Tibial nerve (tissue), 4 donors: ENCODE data around the gene GPI. TPM values are rescaled to one million over a fixed set of nuclear protein-coding genes. Genes with fewer than 3 reads are reported as not detected.

Source experiments
- DNase-seq, 2 donors: peaks; one replicate each; pipeline ENCODE4 v3.0.0-alpha.2; 2019; ENCODE audit warnings: low spot score in 2 of 2
- H3K27ac ChIP-seq, 4 donors: fragments of 200-600 bp; sonication (generic) in 3 of 4; one replicate each; pipeline ENCODE4 v1.5.1; 2017 to 2019; ENCODE audit warnings: mild to moderate bottlenecking in 1 of 4
- H3K27me3 ChIP-seq, 2 donors: fragments of 200-600 bp; sonication (generic) in 1 of 2; one replicate each; pipeline versions ENCODE4 v1.5.1 to v1.6.0; 2017 to 2019
- H3K36me3 ChIP-seq, 3 donors: fragments of 200-600 bp; sonication (generic); one replicate each; pipeline ENCODE4 v1.5.1; 2018 to 2019
- H3K4me1 ChIP-seq, 4 donors: fragments of 200-600 bp; sonication (generic) in 3 of 4; one replicate each; pipeline ENCODE4 v1.5.1; 2017 to 2019
- H3K4me3 ChIP-seq, 4 donors: fragments of 200-600 bp; sonication (generic) in 3 of 4; one replicate each; pipeline ENCODE4 v1.5.1; 2017 to 2019; ENCODE audit warnings: mild to moderate bottlenecking in 1 of 4, moderate library complexity in 1 of 4
- H3K9me3 ChIP-seq, 4 donors: fragments of 200-600 bp; sonication (generic) in 3 of 4; one replicate each; pipeline ENCODE4 v1.5.1; 2017 to 2019
- EP300 ChIP-seq, 2 donors: sonication (generic); formaldehyde crosslinking; IDR thresholded peaks; one replicate each; pipeline ENCODE4 v1.6.1; 2017; ENCODE audit warnings: antibody characterized with exemption in 2 of 2, mild to moderate bottlenecking in 1 of 2
- POLR2A ChIP-seq, 2 donors: fragments of 450-650 bp; IDR thresholded peaks; one replicate each; pipeline ENCODE4 v1.6.1; 2017; ENCODE audit warnings: antibody characterized with exemption in 2 of 2, mild to moderate bottlenecking in 2 of 2, moderate library complexity in 2 of 2
- WGBS, 2 donors: methylation state at CpG; one replicate each; pipeline ENCODE4 v1.1.5; 2018; 5-methylcytosine and 5-hydroxymethylcytosine counted together
- total RNA-seq, 4 donors: library from RNA; depleted of rRNA; stranded (reverse); fragments of >200 nt; gene quantifications; one replicate each; pipeline ENCODE4 v1.1.0, GENCODE V29; 2016
- TF ChIP-seq, protein P1 (sequence below), 5 experiments: fragments of 200-600 bp in 3 of 5; fragments of 450-650 bp in 2 of 5; sonication (generic) in 3 of 5; IDR thresholded peaks; one replicate each; pipeline ENCODE4 v1.5.1; 2016 to 2019; ENCODE audit warnings: antibody characterized with exemption in 5 of 5, mild to moderate bottlenecking in 3 of 5, moderate library complexity in 2 of 5

Gene GPI
- total RNA-seq, 4 donors from 2014 or later = 156 to 233 (median 177) TPM

DNA sequence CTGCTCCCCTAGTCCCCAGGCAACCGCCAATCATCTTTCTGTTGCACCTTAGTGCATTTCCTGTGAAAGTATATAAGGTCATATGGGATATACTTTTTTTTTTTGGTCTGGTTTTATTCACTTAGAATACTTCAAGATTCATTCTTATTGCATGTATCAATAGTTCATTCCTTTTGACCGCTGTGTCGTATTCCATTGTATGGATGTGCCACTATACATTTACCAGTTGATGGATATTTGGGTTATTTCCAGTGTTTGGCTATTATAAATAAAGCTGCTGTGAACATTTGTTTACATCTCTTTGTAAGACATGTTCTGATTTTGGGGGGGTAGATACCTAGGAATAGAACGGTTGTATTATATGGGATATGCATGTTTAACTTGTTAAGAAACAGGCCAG is 53.3 kb downstream of the GPI start:
- no peak for TF ChIP-seq EP300 (IDR thresholded peaks at IDR 0.05)
- no peak for TF ChIP-seq POLR2A (IDR thresholded peaks at IDR 0.05)
- TF ChIP-seq, protein P1, sequence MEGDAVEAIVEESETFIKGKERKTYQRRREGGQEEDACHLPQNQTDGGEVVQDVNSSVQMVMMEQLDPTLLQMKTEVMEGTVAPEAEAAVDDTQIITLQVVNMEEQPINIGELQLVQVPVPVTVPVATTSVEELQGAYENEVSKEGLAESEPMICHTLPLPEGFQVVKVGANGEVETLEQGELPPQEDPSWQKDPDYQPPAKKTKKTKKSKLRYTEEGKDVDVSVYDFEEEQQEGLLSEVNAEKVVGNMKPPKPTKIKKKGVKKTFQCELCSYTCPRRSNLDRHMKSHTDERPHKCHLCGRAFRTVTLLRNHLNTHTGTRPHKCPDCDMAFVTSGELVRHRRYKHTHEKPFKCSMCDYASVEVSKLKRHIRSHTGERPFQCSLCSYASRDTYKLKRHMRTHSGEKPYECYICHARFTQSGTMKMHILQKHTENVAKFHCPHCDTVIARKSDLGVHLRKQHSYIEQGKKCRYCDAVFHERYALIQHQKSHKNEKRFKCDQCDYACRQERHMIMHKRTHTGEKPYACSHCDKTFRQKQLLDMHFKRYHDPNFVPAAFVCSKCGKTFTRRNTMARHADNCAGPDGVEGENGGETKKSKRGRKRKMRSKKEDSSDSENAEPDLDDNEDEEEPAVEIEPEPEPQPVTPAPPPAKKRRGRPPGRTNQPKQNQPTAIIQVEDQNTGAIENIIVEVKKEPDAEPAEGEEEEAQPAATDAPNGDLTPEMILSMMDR (IDR thresholded peaks at IDR 0.05) = no peak
- no peak for DNase-seq
- Histone ChIP-seq H3K4me1 (no peaks in the 10 kb centered on the region), H3K27ac (no peak overlapping the region), H3K9me3 (no peaks in the 10 kb centered on the region), H3K36me3 (peaks cover 0 to 72% (median 0%) of the 10 kb centered on the region in 3 donors), H3K27me3 (no peaks in the 10 kb centered on the region), H3K4me3 (no peak overlapping the region)
- WGBS, 2 donors = 97 to 98% methylated on average over 4 of the region's 4 CpGs

DNA sequence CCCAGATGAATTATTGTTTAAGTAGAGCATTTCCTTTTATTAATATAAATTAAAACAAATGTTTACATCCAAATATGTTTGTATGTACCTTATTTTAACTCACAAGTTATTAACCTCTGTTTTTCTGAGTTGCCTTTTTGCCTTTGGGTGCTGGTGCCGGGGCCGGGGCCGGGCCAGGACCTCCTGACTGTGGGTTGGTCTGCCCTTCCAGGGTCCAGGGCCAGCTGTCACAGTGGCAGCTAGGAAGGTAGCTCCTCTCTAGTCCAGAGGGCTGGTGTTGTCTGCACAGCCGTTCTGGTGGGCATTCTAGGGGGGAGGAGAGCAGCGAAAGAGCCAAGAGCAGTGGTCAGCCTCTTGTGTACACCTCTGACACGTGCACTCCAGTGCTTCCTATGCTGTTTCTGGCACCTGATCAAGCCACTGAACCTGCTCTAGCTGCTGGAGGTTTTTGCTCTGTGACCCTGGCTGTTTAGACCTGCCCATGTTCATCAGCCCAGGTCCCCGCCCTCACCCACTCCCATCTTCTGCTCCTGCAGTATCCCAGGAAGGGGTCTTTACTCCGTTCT is 61.2 kb downstream of the GPI start:
- WGBS, 2 donors = 89 to 90% methylated on average over 8 of the region's 8 CpGs
- Histone ChIP-seq H3K36me3 (peaks cover 0 to 32% (median 0%) of the 10 kb centered on the region in 3 donors), H3K9me3 (no peaks in the 10 kb centered on the region), H3K27me3 (no peaks in the 10 kb centered on the region), H3K27ac (no peak overlapping the region), H3K4me1 (peaks cover 0 to 29% (median 21%) of the 10 kb centered on the region in 4 donors), H3K4me3 (no peak overlapping the region)
- TF ChIP-seq, protein P1 (IDR thresholded peaks at IDR 0.05) = no peak
- TF ChIP-seq POLR2A (IDR thresholded peaks at IDR 0.05) (no peak), EP300 (IDR thresholded peaks at IDR 0.05) (no peak)
- DNase-seq = no peak

DNA sequence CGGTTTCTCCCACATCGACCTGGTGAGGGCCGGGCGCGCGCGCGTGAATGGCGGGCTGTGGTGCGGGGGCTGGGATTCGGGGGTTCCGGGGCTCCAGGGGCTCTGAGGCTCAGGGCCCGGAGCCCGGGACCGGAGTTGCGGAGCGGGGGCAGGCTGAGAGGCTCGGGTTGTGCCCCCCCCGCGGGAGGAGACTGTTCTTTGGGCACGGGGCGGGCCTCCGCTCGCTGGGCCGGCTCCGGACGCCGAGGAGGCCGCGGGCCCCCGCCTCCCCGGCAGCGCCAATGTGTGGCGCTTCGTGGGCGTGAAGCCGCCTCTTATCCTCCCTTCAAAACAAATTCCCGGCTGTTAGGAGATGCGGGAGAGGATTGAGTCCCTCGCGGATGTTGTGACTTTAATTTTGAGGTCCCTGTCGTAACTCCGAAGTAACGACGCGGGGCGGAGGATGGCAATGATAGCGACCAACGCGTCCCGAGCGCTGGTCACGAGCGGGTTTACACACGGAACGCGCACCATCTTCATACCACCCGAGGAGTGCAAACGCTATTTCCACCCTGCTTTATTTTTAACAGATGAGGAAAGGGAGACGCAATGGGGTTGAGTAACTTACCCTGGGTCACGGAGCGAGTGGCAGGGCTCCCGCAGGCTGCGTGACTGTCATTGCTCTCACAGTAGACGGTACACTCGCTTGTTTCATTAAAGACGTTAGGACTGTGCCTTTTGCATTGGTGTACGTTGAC is 63.7 kb downstream of the GPI start:
- peaks cover 0 to 18% (median 0%) of the 10 kb centered on the region in 3 donors for H3K36me3 ChIP-seq
- 0% methylated on average over 31 to 42 of the region's 68 CpGs for WGBS, 2 donors
- DNase-seq = peak in 1 of 2 donors; percentile 29
- peak in 1 of 2 donors; percentile 49 for TF ChIP-seq EP300 (IDR thresholded peaks at IDR 0.05)
- TF ChIP-seq, protein P1 (IDR thresholded peaks at IDR 0.05) = no peak
- peaks cover 0 to 52% (median 23%) of the 10 kb centered on the region in 4 donors for H3K4me1 ChIP-seq
- H3K9me3 ChIP-seq = no peaks in the 10 kb centered on the region
- H3K27me3 ChIP-seq = no peaks in the 10 kb centered on the region
- peak overlapping the region; percentile 80 to 97 (median 92) for H3K27ac ChIP-seq
- H3K4me3 ChIP-seq = peak overlapping the region; percentile 74 to 96 (median 87)

DNA sequence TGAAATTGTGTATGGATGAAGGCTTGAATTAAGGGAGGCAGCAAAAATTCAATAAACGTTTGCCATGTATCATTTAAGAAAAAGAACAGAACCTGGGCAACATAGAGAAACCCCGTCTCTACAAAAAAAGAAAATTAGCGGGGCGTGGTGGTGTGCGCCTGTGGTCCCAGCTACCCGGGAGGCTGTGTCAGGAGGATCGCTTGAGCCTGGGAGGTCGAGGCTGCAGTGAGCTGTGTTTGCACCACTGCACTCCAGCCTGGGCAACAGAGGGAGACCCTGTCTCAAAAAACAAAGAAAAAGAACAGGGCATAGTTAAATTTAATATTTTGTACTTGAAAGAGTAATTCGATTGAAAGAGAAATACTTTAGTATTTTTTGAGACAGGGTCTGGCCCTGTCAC is 64.6 kb downstream of the GPI start:
- peak overlapping the region; percentile 74 to 96 (median 87) for H3K4me3 ChIP-seq
- WGBS, 2 donors = 70 to 73% methylated on average over 9 of the region's 9 CpGs
- TF ChIP-seq POLR2A (IDR thresholded peaks at IDR 0.05) = no peak
- no peak for TF ChIP-seq EP300 (IDR thresholded peaks at IDR 0.05)
- TF ChIP-seq, protein P1 (IDR thresholded peaks at IDR 0.05) = no peak
- peaks cover 0 to 17% (median 0%) of the 10 kb centered on the region in 3 donors for H3K36me3 ChIP-seq
- DNase-seq = no peak
- H3K27ac ChIP-seq = peak overlapping the region; percentile 80 to 97 (median 92)
- no peaks in the 10 kb centered on the region for H3K9me3 ChIP-seq
- no peaks in the 10 kb centered on the region for H3K27me3 ChIP-seq
- peaks cover 0 to 58% (median 23%) of the 10 kb centered on the region in 4 donors for H3K4me1 ChIP-seq
